ENCODE data around the gene SPRED3.
A peak's percentile ranks its signal among the peaks of the same experiment; 100 is the strongest.
"Not testable (repeated sequence)": the region's sequence is repeated elsewhere in the genome, so short reads cannot be mapped to it uniquely, and the experiment has no call there.

SPRED3 gene

GRCh38 chr19:38388349-38389100 is at the start of gene SPRED3:
Gene SPRED3 (plus strand): TSS chr19:38388697. CDS start chr19:38390303, 1,606 bp downstream.
- Histone ChIP-seq H3K9ac (ENCODE audit: low read depth, low read length, poor library complexity, severe bottlenecking) (no peak within 1 kb of the TSS), H4K20me1 (ENCODE audit: insufficient read depth, low read length, poor library complexity, severe bottlenecking) (no peaks in the 10 kb centered on the region), H3K9me2 (replicated peaks; ENCODE audit: low read depth, low read length) (no peaks in the 10 kb centered on the region), H3K4me2 (ENCODE audit: low read depth, low read length, poor library complexity, severe bottlenecking) (peak within 1 kb of the TSS; percentile 93), H3K4me3 (ENCODE audit: low read length, poor library complexity, severe bottlenecking) (peak within 1 kb of the TSS; percentile 72), H3K9me3 (ENCODE audit: insufficient read depth, low read depth, low read length) (no peaks in the 10 kb centered on the region), H3K4me1 (ENCODE audit: insufficient read depth, low read length, poor library complexity, severe bottlenecking) (peaks cover 5% of the 10 kb centered on the region), H3K27me3 (ENCODE audit: insufficient read depth, low read length, poor library complexity, severe bottlenecking) (no peaks in the 10 kb centered on the region), H2AFZ (ENCODE audit: low read length) (peak within 1 kb of the TSS; percentile 61), H3K79me2 (ENCODE audit: insufficient read depth, low read length) (no peaks in the 10 kb centered on the region), H3F3A (ENCODE audit: low read depth) (no peaks in the 10 kb centered on the region), H3K36me3 (ENCODE audit: insufficient read depth, low read length) (peaks cover 6% of the 10 kb centered on the region; the same call in 1 of the 2 replicates)
- no peak for TF ChIP-seq EZH2phosphoT487 (IDR thresholded peaks at IDR 0.05; ENCODE audit: borderline replicate concordance)
- TF ChIP-seq, protein P1, sequence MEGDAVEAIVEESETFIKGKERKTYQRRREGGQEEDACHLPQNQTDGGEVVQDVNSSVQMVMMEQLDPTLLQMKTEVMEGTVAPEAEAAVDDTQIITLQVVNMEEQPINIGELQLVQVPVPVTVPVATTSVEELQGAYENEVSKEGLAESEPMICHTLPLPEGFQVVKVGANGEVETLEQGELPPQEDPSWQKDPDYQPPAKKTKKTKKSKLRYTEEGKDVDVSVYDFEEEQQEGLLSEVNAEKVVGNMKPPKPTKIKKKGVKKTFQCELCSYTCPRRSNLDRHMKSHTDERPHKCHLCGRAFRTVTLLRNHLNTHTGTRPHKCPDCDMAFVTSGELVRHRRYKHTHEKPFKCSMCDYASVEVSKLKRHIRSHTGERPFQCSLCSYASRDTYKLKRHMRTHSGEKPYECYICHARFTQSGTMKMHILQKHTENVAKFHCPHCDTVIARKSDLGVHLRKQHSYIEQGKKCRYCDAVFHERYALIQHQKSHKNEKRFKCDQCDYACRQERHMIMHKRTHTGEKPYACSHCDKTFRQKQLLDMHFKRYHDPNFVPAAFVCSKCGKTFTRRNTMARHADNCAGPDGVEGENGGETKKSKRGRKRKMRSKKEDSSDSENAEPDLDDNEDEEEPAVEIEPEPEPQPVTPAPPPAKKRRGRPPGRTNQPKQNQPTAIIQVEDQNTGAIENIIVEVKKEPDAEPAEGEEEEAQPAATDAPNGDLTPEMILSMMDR (conservative IDR thresholded peaks at IDR 0.05; ENCODE audit: low read length), result no peak

DNA sequence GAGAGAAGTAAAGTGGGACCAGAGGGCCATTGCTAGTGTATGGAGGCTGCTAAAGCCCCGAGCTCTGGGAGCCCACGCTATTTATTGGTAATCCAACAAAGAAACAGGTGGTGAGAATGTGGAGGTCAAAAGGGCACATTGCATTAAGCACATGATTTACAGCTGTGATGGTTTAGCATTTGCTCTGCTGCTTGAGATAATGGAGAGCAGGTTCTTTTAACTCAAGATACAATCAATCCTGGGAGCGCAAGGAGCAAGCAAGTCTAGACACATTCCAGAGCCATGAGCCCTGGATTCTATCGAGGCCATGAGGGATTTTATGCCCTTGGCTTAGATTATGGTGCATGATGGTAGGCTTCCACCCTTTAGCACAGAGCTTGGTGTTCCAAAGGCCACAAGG is 49.5 kb upstream of the SPRED3 start:
- not testable (repeated sequence) for H3K9ac ChIP-seq (ENCODE audit: low read depth, low read length, poor library complexity, severe bottlenecking); H3K9me2 ChIP-seq (replicated peaks; ENCODE audit: low read depth, low read length); H2AFZ ChIP-seq (ENCODE audit: low read length); H3K4me3 ChIP-seq (ENCODE audit: low read length, poor library complexity, severe bottlenecking); H4K20me1 ChIP-seq (ENCODE audit: insufficient read depth, low read length, poor library complexity, severe bottlenecking); H3K27me3 ChIP-seq (ENCODE audit: insufficient read depth, low read length, poor library complexity, severe bottlenecking); H3K9me3 ChIP-seq (ENCODE audit: insufficient read depth, low read depth, low read length); H3K79me2 ChIP-seq (ENCODE audit: insufficient read depth, low read length); H3F3A ChIP-seq (ENCODE audit: low read depth); H3K4me1 ChIP-seq (ENCODE audit: insufficient read depth, low read length, poor library complexity, severe bottlenecking); H3K36me3 ChIP-seq (ENCODE audit: insufficient read depth, low read length)
- peak overlapping the region; percentile 12 for H3K4me2 ChIP-seq (ENCODE audit: low read depth, low read length, poor library complexity, severe bottlenecking)

GRCh38 chr19:38340927-38341326 is 47.6 kb upstream of the SPRED3 start:
- TF ChIP-seq, protein P1 (conservative IDR thresholded peaks at IDR 0.05; ENCODE audit: low read length), result no peak
- no peak for TF ChIP-seq EZH2phosphoT487 (IDR thresholded peaks at IDR 0.05; ENCODE audit: borderline replicate concordance)
- no peaks in the 10 kb centered on the region for H3K79me2 ChIP-seq (ENCODE audit: insufficient read depth, low read length)
- H4K20me1 ChIP-seq (ENCODE audit: insufficient read depth, low read length, poor library complexity, severe bottlenecking), result no peaks in the 10 kb centered on the region
- no peaks in the 10 kb centered on the region for H3K27me3 ChIP-seq (ENCODE audit: insufficient read depth, low read length, poor library complexity, severe bottlenecking)
- H3K9me2 ChIP-seq (replicated peaks; ENCODE audit: low read depth, low read length), result no peaks in the 10 kb centered on the region
- no peaks in the 10 kb centered on the region for H3K36me3 ChIP-seq (ENCODE audit: insufficient read depth, low read length)
- no peak overlapping the region for H3K9ac ChIP-seq (ENCODE audit: low read depth, low read length, poor library complexity, severe bottlenecking)
- no peak overlapping the region for H3K4me2 ChIP-seq (ENCODE audit: low read depth, low read length, poor library complexity, severe bottlenecking)
- H3F3A ChIP-seq (ENCODE audit: low read depth), result no peaks in the 10 kb centered on the region
- no peak overlapping the region for H2AFZ ChIP-seq (ENCODE audit: low read length)
- H3K9me3 ChIP-seq (ENCODE audit: insufficient read depth, low read depth, low read length), result no peaks in the 10 kb centered on the region
- no peak overlapping the region for H3K4me3 ChIP-seq (ENCODE audit: low read length, poor library complexity, severe bottlenecking)
- peaks cover 5% of the 10 kb centered on the region for H3K4me1 ChIP-seq (ENCODE audit: insufficient read depth, low read length, poor library complexity, severe bottlenecking)

GRCh38 chr19:38346837-38347236 is 41.7 kb upstream of the SPRED3 start:
- Histone ChIP-seq H3K9me3 (ENCODE audit: insufficient read depth, low read depth, low read length) (no peaks in the 10 kb centered on the region), H3K9me2 (replicated peaks; ENCODE audit: low read depth, low read length) (no peaks in the 10 kb centered on the region), H3K4me3 (ENCODE audit: low read length, poor library complexity, severe bottlenecking) (no peak overlapping the region), H4K20me1 (ENCODE audit: insufficient read depth, low read length, poor library complexity, severe bottlenecking) (no peaks in the 10 kb centered on the region), H3K79me2 (ENCODE audit: insufficient read depth, low read length) (no peaks in the 10 kb centered on the region), H3K27me3 (ENCODE audit: insufficient read depth, low read length, poor library complexity, severe bottlenecking) (no peaks in the 10 kb centered on the region), H3F3A (ENCODE audit: low read depth) (no peaks in the 10 kb centered on the region), H3K4me1 (ENCODE audit: insufficient read depth, low read length, poor library complexity, severe bottlenecking) (no peaks in the 10 kb centered on the region), H3K36me3 (ENCODE audit: insufficient read depth, low read length) (no peaks in the 10 kb centered on the region), H3K4me2 (ENCODE audit: low read depth, low read length, poor library complexity, severe bottlenecking) (no peak overlapping the region), H3K9ac (ENCODE audit: low read depth, low read length, poor library complexity, severe bottlenecking) (no peak overlapping the region), H2AFZ (ENCODE audit: low read length) (no peak overlapping the region)
- TF ChIP-seq EZH2phosphoT487 (IDR thresholded peaks at IDR 0.05; ENCODE audit: borderline replicate concordance), result no peak
- TF ChIP-seq, protein P1 (conservative IDR thresholded peaks at IDR 0.05; ENCODE audit: low read length), result no peak
